ENCODE measurements around the gene UBAP1L. TPM values are rescaled to one million over a fixed set of nuclear protein-coding genes. Genes with fewer than 3 reads are reported as not detected.

Gene UBAP1L
- total RNA-seq (1 to 10 TPM; 1.5 to 3.3 (median 2.4) TPM), polyA plus RNA-seq (10 to 100 TPM in 1 of 2 donors, 1 to 10 TPM in 1; 7.9 to 11.4 TPM)

- TF ChIP-seq, protein P1, sequence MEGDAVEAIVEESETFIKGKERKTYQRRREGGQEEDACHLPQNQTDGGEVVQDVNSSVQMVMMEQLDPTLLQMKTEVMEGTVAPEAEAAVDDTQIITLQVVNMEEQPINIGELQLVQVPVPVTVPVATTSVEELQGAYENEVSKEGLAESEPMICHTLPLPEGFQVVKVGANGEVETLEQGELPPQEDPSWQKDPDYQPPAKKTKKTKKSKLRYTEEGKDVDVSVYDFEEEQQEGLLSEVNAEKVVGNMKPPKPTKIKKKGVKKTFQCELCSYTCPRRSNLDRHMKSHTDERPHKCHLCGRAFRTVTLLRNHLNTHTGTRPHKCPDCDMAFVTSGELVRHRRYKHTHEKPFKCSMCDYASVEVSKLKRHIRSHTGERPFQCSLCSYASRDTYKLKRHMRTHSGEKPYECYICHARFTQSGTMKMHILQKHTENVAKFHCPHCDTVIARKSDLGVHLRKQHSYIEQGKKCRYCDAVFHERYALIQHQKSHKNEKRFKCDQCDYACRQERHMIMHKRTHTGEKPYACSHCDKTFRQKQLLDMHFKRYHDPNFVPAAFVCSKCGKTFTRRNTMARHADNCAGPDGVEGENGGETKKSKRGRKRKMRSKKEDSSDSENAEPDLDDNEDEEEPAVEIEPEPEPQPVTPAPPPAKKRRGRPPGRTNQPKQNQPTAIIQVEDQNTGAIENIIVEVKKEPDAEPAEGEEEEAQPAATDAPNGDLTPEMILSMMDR (IDR thresholded peaks at IDR 0.05), result no peak
- WGBS, 2 donors, result 86 to 89% methylated on average over 2 of the region's 2 CpGs
- no peak for FAIRE-seq
- no peaks in the 10 kb centered on the region for H3K27me3 ChIP-seq
- ATAC-seq, result no peak
- no peak for DNase-seq
- intact Hi-C loops (cut with DNase I), result no loop called here
- H3K36me3 ChIP-seq, result peaks cover 5 to 38% (median 9%) of the 10 kb centered on the region in 3 donors
- H3K9me3 ChIP-seq, result no peaks in the 10 kb centered on the region
- no peak within 1 kb of the TSS for H3K27ac ChIP-seq
- H3K4me3 ChIP-seq, result no peak within 1 kb of the TSS
- no peaks in the 10 kb centered on the region for H3K4me1 ChIP-seq
Observed at GRCh38 chr15:65115086-65115485, at the start of gene UBAP1L. Gene UBAP1L, minus strand, starts transcription at chr15:65115200. Its CDS starts 8,985 bp downstream, at chr15:65106215.

- no peak for FAIRE-seq
- Histone ChIP-seq H3K36me3 (peaks cover 4 to 30% (median 12%) of the 10 kb centered on the region in 3 donors), H3K4me3 (no peak overlapping the region), H3K4me1 (peaks cover 0 to 6% (median 0%) of the 10 kb centered on the region in 3 donors), H3K27ac (no peak overlapping the region), H3K9me3 (no peaks in the 10 kb centered on the region), H3K27me3 (no peaks in the 10 kb centered on the region)
- no peak for ATAC-seq
- DNase-seq, result no peak
- WGBS, 2 donors, result 54 to 79% methylated on average over 1 of the region's 1 CpG
- TF ChIP-seq, protein P1 (IDR thresholded peaks at IDR 0.05), result no peak
- intact Hi-C loops (cut with DNase I), result no loop called here
Observed at GRCh38 chr15:65164139-65164538, 49.1 kb upstream of the UBAP1L start.

- intact Hi-C loops (cut with DNase I), result no loop called here
- DNase-seq, result no peak
- no peak for ATAC-seq
- WGBS, 2 donors, result 87 to 88% methylated on average over 4 of the region's 4 CpGs
- H3K36me3 ChIP-seq, result peaks cover 4 to 33% (median 18%) of the 10 kb centered on the region in 3 donors
- H3K27ac ChIP-seq, result no peak overlapping the region
- no peak overlapping the region for H3K4me3 ChIP-seq
- no peaks in the 10 kb centered on the region for H3K27me3 ChIP-seq
- no peak for FAIRE-seq
- no peaks in the 10 kb centered on the region for H3K9me3 ChIP-seq
- TF ChIP-seq, protein P1 (IDR thresholded peaks at IDR 0.05), result no peak
- peaks cover 0 to 6% (median 0%) of the 10 kb centered on the region in 3 donors for H3K4me1 ChIP-seq
Observed at GRCh38 chr15:65163041-65163440, 48.0 kb upstream of the UBAP1L start.

GRCh38 chr15:65156692-65157091 lies 41.7 kb upstream of the UBAP1L start:
- 78 to 80% methylated on average over 5 of the region's 5 CpGs for WGBS, 2 donors
- DNase-seq (no peak), FAIRE-seq (no peak), ATAC-seq (no peak)
- Histone ChIP-seq H3K4me1 (no peaks in the 10 kb centered on the region), H3K36me3 (peaks cover 3 to 69% (median 24%) of the 10 kb centered on the region in 3 donors), H3K27ac (no peak overlapping the region), H3K4me3 (no peak overlapping the region), H3K9me3 (no peaks in the 10 kb centered on the region), H3K27me3 (no peaks in the 10 kb centered on the region)
- TF ChIP-seq, protein P1 (IDR thresholded peaks at IDR 0.05), result no peak
- intact Hi-C loops (cut with DNase I), result no loop called here

GRCh38 chr15:65154720-65155119 lies 39.7 kb upstream of the UBAP1L start:
- FAIRE-seq, result no peak

More at GRCh38 chr15:65154720-65155119, 39.7 kb upstream of the UBAP1L start:
- peaks cover 3 to 81% (median 28%) of the 10 kb centered on the region in 3 donors for H3K36me3 ChIP-seq
- no peak overlapping the region for H3K4me3 ChIP-seq
- TF ChIP-seq, protein P1 (IDR thresholded peaks at IDR 0.05), result no peak
- no peaks in the 10 kb centered on the region for H3K4me1 ChIP-seq
- H3K27me3 ChIP-seq, result no peaks in the 10 kb centered on the region
- DNase-seq (peak in 1 of 6 donors; percentile 44), ATAC-seq (peak in 2 of 4 donors; percentile 30 to 60)
- H3K9me3 ChIP-seq, result no peaks in the 10 kb centered on the region
- WGBS, 2 donors, result 36 to 47% methylated on average over 6 of the region's 6 CpGs
- H3K27ac ChIP-seq, result no peak overlapping the region
- intact Hi-C loops (cut with DNase I), result no loop called here
